ENCODE data around the gene ABHD15.

The ABHD15 gene

GRCh38 chr17:29518359-29518758, 48.5 kb downstream of the ABHD15 start:
- no peak for DNase-seq (ENCODE audit: low read depth)

- DNase-seq (ENCODE audit: low read depth), result no peak
These were observed 52.0 kb downstream of the ABHD15 start for GRCh38 chr17:29514792-29515191.

- no peak for DNase-seq (ENCODE audit: low read depth)
These were observed 55.9 kb downstream of the ABHD15 start for GRCh38 chr17:29510953-29511352.

Data from activated T-cell treated with anti-CD3 and anti-CD28 coated beads for 24 hours (primary cell).